ENCODE data around the gene CD72.

- TF ChIP-seq ZNF274 (IDR thresholded peaks at IDR 0.05; ENCODE audit: low read depth, low read length) = no peak
- no peak for TF ChIP-seq YY1 (IDR thresholded peaks at IDR 0.05; ENCODE audit: insufficient read depth, insufficient read length)
- no peak for TF ChIP-seq SUZ12 (IDR thresholded peaks at IDR 0.05; ENCODE audit: extremely low read depth, insufficient read depth, insufficient read length)
These were observed 10.0 kb downstream of the CD72 start for GRCh38 chr9:35608221-35608620.
